ENCODE data around the gene TAF15.
A peak's percentile ranks its signal among the peaks of the same experiment; 100 is the strongest.

Gene TAF15

GRCh38 chr17:35788477-35789368, 20.6 kb upstream of the TAF15 start:
- no peak for DNase-seq

GRCh38 chr17:35790841-35791240, 18.4 kb upstream of the TAF15 start:
- DNase-seq = no peak

- no peak for DNase-seq
Measured at GRCh38 chr17:35791681-35792350, 17.5 kb upstream of the TAF15 start.

GRCh38 chr17:35793257-35793656, 16.0 kb upstream of the TAF15 start:
- DNase-seq = no peak

- DNase-seq = peak; percentile 22 to 29
Measured at GRCh38 chr17:35795007-35795870, 14.0 kb upstream of the TAF15 start, which contains the start of gene MMP28. MMP28 (minus strand) TSS chr17:35795641; CDS start chr17:35795377, 264 bp downstream.

GRCh38 chr17:35795871-35796265, 13.4 kb upstream of the TAF15 start:
- no peak for DNase-seq

- DNase-seq = no peak
Measured at GRCh38 chr17:35796942-35797341, 12.3 kb upstream of the TAF15 start.

- no peak for DNase-seq
Measured at GRCh38 chr17:35797370-35797769, 11.9 kb upstream of the TAF15 start.

GRCh38 chr17:35797918-35798317, 11.4 kb upstream of the TAF15 start:
- no peak for DNase-seq

GRCh38 chr17:35799942-35800341, 9.3 kb upstream of the TAF15 start:
- DNase-seq = no peak

- DNase-seq = no peak
Measured at GRCh38 chr17:35801583-35802224, 7.6 kb upstream of the TAF15 start.

- peak; percentile 82 to 85 for DNase-seq
Measured at GRCh38 chr17:35804658-35805192, 4.6 kb upstream of the TAF15 start.

GRCh38 chr17:35807371-35808144, 1.7 kb upstream of the TAF15 start:
- DNase-seq = no peak

- no peak for DNase-seq
Measured at GRCh38 chr17:35808240-35808961, 883 bp upstream of the TAF15 start.

- no peak for DNase-seq
Measured at GRCh38 chr17:35809855-35810461, 674 bp downstream of the TAF15 start.

GRCh38 chr17:35811759-35812158, 2.5 kb downstream of the TAF15 start:
- no peak for DNase-seq

GRCh38 chr17:35812456-35812855, 3.2 kb downstream of the TAF15 start:
- DNase-seq = no peak

- no peak for DNase-seq
Measured at GRCh38 chr17:35816723-35817122, 7.4 kb downstream of the TAF15 start.

- no peak for DNase-seq
Measured at GRCh38 chr17:35817196-35817595, 7.9 kb downstream of the TAF15 start.

GRCh38 chr17:35819455-35819854, 10.2 kb downstream of the TAF15 start:
- DNase-seq = no peak

All from inflammatory macrophage treated with lipopolysaccharide for 1 hour (primary cell).